Activated CD8-positive, alpha-beta memory T cell treated with anti-CD3 and anti-CD28 coated beads for 48 hours (primary cell): ENCODE data around the gene RABEP1.

Experiments
- DNase-seq, 3 experiments: peaks; one replicate each; pipeline ENCODE4 v3.0.0-alpha.2; 2020; ENCODE audit warnings: low read depth in 2 of 3, low spot score in 2 of 3

Gene RABEP1

DNA sequence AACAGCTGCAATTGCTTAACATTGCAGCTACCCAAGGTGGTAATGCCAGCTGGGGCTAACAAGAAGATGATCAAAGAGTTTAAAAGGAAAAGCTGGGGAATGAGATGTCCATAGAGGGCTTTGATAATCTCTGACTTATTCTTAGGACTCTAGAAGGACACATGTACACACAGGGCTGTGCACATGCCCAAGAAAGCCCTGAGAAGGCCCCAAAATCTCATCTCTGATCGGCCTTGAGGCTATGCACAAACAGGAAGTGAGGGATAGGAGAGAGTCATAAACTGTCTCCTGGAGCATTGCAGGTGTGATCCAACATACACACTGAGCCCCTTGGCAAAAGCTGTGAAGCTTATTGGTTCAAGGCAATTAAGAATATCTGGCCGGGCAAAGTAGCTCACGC is 17.2 kb upstream of the RABEP1 start:
- no peak for DNase-seq

GRCh38 chr17:5269241-5269960 is 12.7 kb upstream of the RABEP1 start:
- no peak for DNase-seq

- no peak for DNase-seq
Measured at GRCh38 chr17:5272322-5272721, 9.8 kb upstream of the RABEP1 start.

DNA sequence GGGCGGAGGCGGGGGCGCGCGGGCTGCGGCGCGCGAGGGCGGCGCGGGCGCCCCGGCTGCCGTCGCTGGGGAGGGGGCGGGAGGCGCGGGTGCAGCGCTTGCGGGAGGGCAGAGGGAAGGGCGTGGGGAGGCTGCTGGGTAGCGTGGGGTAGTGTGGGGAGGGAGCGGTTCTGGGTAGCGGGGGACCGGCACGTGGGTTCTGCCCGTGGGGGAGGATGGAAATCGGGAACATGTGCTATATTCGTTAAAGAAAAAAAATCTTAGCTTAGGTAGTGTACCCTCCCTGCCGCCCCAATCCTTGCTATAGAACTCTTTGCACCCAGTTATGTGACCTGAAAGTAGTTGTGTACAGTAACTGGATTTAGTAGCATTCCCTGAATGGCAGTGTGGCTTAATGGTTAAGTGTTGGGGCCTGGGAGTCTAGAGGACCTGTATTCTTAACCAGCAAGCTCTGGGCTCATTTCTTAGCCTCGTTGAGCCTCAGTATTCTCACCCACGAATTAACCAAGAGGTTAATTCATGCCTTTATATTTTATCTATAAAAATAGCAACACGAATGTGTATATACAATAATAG is 646 bp downstream of the RABEP1 start:
- DNase-seq = peak in 2 of 3 experiments; percentile 4 to 12

DNA sequence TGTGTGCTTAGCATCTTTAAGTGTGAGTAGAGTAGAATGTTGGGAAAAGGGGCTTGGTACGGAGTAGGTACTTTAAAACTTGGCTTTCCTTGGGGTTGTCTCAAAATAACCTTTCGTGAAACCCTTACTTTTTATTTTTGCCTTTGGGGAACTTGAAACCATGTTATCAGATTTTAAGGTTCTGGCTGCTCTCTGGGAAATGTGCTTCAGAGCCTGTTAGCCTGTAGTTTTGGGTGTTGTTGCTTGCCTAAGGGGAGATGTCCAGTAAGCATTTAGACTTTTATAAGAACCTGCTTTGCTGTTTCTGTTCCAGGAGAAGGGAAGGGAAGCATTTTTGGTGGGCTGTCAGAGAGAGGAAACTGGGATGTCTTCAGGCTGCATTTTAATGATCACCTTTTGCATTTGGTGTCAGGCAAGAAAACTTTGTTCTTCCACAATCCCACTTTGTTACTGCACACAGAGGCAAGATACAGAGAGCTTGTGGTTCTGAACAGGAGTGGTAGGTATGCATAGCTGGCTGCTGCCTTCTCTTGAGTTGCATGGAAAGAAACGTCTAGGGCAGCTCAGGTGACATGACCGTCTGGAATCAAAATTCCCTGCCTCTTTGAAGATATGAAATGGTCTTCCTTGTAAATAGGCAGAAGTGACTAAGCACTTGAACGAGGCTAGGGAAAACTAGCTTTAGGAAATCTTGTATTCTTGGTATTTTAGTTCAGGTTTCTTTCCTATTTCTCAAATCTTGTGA is 1.7 kb downstream of the RABEP1 start:
- DNase-seq = no peak

GRCh38 chr17:5284681-5285080 is 2.6 kb downstream of the RABEP1 start:
- DNase-seq = no peak

- no peak for DNase-seq
Measured at GRCh38 chr17:5286846-5287245, 4.8 kb downstream of the RABEP1 start.

DNA sequence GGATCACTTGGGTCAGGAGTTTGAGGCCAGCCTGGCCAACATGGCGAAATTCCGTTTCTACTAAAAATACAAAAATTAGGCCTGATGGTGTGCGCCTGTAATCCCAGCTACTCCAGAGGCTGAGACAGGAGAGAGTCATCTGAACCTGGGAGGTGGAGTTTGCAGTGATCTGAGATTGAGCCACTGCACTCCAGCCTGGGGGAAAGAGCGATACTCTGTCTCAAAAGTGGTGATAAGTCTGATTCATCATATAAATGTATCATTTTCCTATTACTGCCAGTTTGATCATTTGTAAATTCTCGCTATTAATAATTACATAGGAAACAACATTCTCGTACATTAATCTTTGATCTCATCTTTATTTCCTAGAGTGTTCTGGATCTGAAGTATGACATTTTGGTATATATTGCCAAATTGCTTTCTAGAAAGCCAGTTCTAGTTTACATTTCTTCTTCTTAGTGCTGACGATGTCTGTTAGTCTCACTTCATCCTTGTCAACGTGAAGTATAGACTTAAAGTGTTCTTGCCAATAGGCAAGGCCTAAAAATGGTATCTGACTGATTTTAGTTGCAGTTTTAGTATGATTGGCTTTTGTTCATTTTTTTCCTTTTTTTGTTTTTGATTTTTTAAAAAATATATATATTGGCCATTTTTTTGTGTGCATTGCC is 9.7 kb downstream of the RABEP1 start:
- no peak for DNase-seq

GRCh38 chr17:5297245-5297644 is 15.2 kb downstream of the RABEP1 start:
- DNase-seq = no peak

DNA sequence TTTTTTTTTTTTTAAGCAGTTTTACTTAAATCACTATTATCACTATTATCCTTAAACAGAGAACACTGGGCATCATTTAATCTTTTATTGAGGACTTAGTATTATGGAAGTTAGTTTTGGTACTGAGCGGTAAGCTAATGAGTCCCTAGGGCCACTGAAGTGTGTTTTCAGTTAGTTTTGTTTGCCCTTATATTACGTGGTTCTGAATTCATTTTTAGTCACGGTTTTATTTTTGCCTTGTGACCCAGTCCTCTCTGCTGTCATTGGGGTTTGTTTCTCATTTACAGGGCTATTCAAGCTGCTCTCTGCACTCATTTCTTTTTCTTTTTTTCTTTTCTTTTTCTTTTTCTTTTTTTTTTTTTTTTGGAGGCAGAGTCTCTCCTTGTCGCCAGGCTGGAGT is 17.3 kb downstream of the RABEP1 start:
- DNase-seq = no peak

DNA sequence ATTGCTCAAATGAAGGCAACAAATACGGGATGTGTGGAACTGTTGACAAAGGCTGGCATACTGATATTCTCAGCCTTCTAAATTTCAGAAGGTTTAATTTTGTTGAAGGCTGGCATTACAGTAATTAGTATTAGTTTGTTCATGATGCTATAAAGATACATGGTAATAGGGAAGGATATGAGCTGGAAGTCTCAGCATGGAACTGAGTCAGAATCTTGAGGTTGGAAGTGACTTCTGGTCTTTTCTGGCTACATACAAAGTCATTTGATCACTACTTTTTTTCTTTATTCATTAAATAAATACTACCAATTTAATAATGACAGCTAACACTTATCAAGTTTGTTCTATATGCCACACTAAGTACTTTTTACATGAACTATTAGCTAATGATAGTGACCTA is 22.6 kb downstream of the RABEP1 start:
- no peak for DNase-seq

GRCh38 chr17:5309851-5310250 is 27.8 kb downstream of the RABEP1 start:
- DNase-seq = no peak

DNA sequence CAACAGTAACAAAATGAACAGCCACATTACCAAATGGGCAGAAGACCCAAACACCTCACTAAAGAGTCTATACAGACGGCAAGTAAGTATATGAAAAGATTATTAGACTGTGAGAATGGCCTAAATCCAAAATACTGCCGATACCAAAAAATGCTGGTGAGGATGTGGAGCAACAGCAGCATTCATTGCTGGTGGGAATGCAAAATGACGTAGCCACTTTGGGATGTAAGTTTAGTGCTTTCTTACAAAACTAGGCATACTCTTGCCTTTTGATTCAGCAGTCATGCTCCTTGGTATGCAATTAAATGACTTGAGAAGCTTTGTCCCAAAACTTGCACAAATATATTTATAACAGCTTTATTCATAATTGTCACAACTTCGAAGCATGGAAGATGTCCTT is 43.8 kb downstream of the RABEP1 start:
- no peak for DNase-seq

DNA sequence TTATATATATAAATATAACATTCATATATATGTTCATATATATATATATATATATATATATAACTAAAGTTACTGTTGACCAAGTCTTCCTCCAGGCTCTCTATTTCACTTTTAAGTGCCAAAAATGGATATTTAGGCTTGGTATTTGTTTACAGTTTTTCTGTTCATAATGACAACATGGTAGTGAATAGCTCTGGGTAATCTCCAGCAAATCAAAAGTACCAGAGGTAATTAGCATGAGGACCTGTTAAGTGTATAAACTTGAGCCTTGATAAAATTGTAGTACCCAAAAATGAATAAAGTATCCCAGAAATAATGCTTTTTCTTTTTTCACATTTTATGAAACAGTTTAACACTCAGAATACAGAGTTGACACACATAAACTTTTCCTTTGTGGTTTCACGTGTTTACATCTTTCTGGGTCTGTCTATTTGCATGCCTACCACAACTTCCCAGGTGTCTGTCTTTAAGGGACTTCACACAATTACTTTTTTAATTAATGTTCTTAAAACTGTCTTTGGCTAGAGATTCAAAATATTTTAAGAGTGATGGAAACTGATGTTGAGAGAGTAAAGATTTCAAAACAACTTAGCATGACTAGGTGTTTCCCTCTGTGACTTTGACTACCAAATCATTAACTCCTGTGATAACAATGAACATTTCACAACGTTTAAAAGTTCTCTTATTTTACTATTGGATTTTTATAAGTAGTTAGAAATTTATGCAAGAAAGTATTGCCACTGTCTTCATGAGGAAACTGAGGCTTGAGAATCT is 47.9 kb downstream of the RABEP1 start:
- DNase-seq = no peak

- no peak for DNase-seq
Measured at GRCh38 chr17:5330981-5331380, 48.9 kb downstream of the RABEP1 start.

DNA sequence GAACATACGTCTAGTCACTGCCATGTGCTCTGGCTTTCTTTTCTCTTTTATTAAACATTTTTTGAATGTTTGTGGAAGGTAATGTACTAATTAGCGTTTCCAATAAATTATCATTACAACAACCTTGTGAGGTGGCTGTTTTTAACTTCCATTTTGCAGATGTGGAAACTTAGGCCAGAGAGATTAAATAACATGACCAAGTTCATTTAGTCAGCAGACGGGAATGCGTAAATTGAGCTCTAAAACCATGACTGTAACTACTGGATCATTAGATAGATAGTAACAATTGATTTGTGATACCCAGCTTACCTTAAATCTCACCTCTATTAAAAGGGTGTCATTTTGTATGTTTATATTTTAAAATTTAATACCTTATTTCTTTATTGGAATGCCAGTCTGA is 49.4 kb downstream of the RABEP1 start:
- DNase-seq = no peak

GRCh38 chr17:5344914-5345313 is 62.8 kb downstream of the RABEP1 start:
- no peak for DNase-seq

GRCh38 chr17:5352681-5353289 is 70.7 kb downstream of the RABEP1 start:
- DNase-seq = no peak

DNA sequence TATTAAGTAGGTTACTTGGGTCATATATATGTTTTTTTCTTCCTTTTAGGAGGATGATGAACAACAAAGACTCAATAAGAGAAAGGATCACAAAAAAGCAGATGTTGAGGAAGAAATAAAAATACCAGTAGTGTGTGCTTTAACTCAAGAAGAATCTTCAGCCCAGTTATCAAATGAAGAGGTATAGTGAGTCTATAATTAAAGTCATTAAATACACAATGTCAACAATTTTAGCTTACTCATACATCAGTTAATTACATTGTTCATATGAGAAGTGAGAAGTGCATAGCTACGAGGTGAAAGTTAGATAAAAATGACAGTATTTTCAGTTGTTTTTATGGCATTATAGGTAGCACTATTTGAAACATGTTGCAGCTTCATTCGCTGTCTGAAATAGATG is 72.2 kb downstream of the RABEP1 start:
- DNase-seq = no peak

DNA sequence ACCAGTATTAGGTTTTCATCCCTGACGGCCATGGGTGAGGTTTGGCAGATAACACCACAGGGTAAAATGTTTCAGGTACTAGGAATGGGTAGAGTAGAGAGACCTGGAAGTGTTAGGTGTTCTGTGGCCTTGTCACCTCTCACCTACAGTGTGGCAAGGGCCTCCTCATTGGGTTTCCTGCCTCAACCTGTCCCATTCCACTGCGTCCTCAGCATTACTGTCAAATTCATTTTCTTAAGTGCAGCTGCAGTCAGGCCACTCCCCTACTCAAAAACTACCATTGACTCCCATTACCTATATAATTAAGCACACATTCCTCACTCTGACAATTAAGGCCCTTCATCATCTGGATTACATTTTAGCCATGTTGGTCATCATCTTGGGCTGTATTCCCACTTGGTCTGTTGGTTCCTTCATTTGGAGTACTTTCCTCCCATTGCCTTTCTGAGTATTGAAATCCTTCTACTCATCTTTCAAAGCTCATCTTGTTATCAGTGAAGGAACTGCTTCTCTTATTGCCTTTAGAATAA is 72.9 kb downstream of the RABEP1 start:
- DNase-seq = no peak
